HK-2 (cell line): Measurements from ENCODE around the gene OPN5.

Source experiments
- DNase-seq: peaks from one replicate; pipeline ENCODE4 v3.0.0-alpha.2; 2018; ENCODE audit not compliant: unreplicated experiment

The OPN5 gene

DNA sequence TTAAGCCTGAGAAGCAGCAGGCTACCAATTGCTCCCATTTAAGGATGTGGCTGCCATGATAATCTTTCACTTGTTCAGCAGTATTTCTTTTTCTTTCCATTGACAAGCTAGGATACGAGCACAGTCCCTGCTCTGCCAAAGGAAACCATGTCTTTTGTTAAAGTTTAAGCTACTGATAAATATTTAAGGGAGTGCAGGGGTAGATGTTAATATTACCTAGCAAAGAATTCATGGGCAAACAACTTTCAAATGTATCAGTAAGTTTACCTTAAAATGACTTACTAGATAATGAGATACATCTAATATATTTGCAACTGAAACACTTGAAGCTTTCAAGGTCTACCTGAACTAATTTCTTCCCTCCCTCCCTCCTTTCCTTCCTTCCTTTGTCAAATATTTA lies 77.3 kb downstream of the OPN5 start:
- no peak for DNase-seq

DNA sequence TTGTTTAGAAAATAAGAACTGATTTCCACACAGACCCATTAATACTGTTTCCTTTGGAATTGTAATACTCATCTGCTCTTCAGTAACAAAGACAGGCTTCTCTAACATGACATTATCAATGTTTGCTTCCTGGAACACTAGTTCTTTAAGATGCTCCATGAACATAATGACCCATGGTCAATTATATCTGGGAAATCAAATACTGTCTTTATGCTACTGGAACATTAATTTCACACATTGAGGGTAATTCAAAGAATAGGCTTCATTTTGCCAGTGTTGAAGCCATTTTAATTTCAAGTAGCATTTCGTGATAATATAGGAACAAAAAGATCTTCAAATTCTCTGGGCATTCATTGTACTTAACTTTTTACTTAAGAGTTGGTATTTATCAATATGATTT lies 80.9 kb downstream of the OPN5 start:
- DNase-seq: no peak

- DNase-seq: no peak
These were observed 83.4 kb downstream of the OPN5 start for GRCh38 chr6:47865206-47865605.

DNA sequence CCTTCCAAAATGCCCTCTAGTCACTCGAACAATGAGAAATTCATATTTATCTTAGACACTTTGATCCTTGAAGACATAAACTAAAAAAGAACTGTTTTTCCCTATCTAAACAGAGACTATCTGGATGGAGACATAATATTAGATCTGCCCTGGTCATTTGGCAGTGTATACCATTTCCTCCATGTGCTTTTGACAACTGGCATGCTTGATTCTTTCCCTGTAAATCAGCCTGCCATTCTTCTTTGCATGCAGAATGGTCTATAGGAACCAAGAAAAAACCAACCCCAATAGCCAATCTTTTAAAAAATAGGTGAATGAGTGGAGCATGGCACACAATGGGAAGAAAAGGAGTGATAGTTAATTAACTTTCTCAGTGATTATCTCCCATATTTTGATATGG lies 93.8 kb downstream of the OPN5 start:
- no peak for DNase-seq
